Caco-2 (cell line): ENCODE results near the gene CLDN9. TPM values are rescaled to one million over a fixed set of nuclear protein-coding genes. Genes with fewer than 3 reads are reported as not detected.

Experiments used
- BruUV-seq: library from RNA; stranded (reverse); fragments of 400-500 nt; replicated peaks from 2 replicates; lab custom pipeline; 2021; lab: Mats Ljungman, UMichigan
- CTCF ChIA-PET: fragments of 300-600 bp; sonication (Branson Sonifier 250); formaldehyde crosslinking; loops from one replicate; lab custom pipeline; 2022; ENCODE audit warnings: antibody characterized with exemption; lab: Charles Lee
- POLR2A ChIA-PET: fragments of 300-600 bp; sonication (Branson Sonifier 250); formaldehyde crosslinking; loops from one replicate; lab custom pipeline; 2022; ENCODE audit warnings: antibody characterized with exemption; lab: Charles Lee
- DNase-seq, 2 experiments: peaks; one replicate each; pipeline versions ENCODE4 v3.0.0 to v3.0.0-alpha.2; 2020 to 2022
- H3K27me3 ChIP-seq: replicated peaks from 2 replicates; pipeline ENCODE4 v1.6.0; 2011; ENCODE audit warnings: low read length; ENCODE audit not compliant: control insufficient read depth, insufficient read depth
- H3K36me3 ChIP-seq: 2 replicates; pipeline ENCODE4 v1.5.1; 2011; ENCODE audit warnings: low read length; ENCODE audit not compliant: control insufficient read depth, insufficient read depth
- H3K4me1 ChIP-seq: fragments of 250-450 bp; sonication (Bioruptor Pico); 2 replicates; pipeline ENCODE4 v1.5.1; 2020; ENCODE audit warnings: mild to moderate bottlenecking
- H3K4me3 ChIP-seq: 2 replicates; pipeline ENCODE4 v1.5.1; 2011; ENCODE audit warnings: low read depth, mild to moderate bottlenecking, control low read depth, low read length
- H3K9me3 ChIP-seq: fragments of 250-450 bp; sonication (Bioruptor Pico); 2 replicates; pipeline ENCODE4 v1.5.1; 2020; ENCODE audit warnings: mild to moderate bottlenecking, moderate library complexity
- H3K27ac Mint-ChIP-seq: one replicate; pipeline ENCODE4 v1.8.0; 2022; ENCODE audit warnings: mixed read lengths; ENCODE audit not compliant: unreplicated experiment
- H3K27me3 Mint-ChIP-seq: one replicate; pipeline ENCODE4 v1.8.0; 2022; ENCODE audit warnings: mixed read lengths; ENCODE audit not compliant: insufficient read depth, unreplicated experiment
- H3K36me3 Mint-ChIP-seq: one replicate; pipeline ENCODE4 v1.8.0; 2022; ENCODE audit warnings: mild to moderate bottlenecking, mixed read lengths; ENCODE audit not compliant: insufficient read depth, unreplicated experiment
- H3K4me1 Mint-ChIP-seq: one replicate; pipeline ENCODE4 v1.8.0; 2022; ENCODE audit warnings: low read depth, mixed read lengths; ENCODE audit not compliant: unreplicated experiment
- H3K4me3 Mint-ChIP-seq: one replicate; pipeline ENCODE4 v1.8.0; 2022; ENCODE audit warnings: mild to moderate bottlenecking, moderate library complexity, mixed read lengths; ENCODE audit not compliant: unreplicated experiment
- H3K9me3 Mint-ChIP-seq: one replicate; pipeline ENCODE4 v1.8.0; 2022; ENCODE audit warnings: mixed read lengths; ENCODE audit not compliant: unreplicated experiment
- intact Hi-C: fragments of 100-400 bp; cut with micrococcal nuclease; formaldehyde crosslinking; loops from one replicate; pipeline ENCODE4 v1.10.0; 2022; ENCODE audit not compliant: unreplicated experiment
- total RNA-seq: library from RNA; stranded (reverse); gene quantifications from 2 replicates; pipeline ENCODE4 v1.2.3, GENCODE V29; 2022
- TF ChIP-seq, protein P1 (sequence below), 2 experiments: fragments of 200-600 bp in 1 of 2; IDR thresholded peaks; 1 replicate in 1 of 2; 2 replicates in 1 of 2; pipeline versions ENCODE4 v1.5.1 to v1.8.0; 2011 to 2022; ENCODE audit warnings: antibody characterized with exemption in 1 of 2, control low read depth in 1 of 2, inconsistent platforms in 1 of 2, low read depth in 1 of 2, low read length in 1 of 2, mild to moderate bottlenecking in 1 of 2, moderate library complexity in 1 of 2; ENCODE audit not compliant: insufficient read depth in 1 of 2, severe bottlenecking in 1 of 2, unreplicated experiment in 1 of 2

Gene CLDN9
- total RNA-seq, 1 experiment from 2014 or later = 0.79 TPM

DNA sequence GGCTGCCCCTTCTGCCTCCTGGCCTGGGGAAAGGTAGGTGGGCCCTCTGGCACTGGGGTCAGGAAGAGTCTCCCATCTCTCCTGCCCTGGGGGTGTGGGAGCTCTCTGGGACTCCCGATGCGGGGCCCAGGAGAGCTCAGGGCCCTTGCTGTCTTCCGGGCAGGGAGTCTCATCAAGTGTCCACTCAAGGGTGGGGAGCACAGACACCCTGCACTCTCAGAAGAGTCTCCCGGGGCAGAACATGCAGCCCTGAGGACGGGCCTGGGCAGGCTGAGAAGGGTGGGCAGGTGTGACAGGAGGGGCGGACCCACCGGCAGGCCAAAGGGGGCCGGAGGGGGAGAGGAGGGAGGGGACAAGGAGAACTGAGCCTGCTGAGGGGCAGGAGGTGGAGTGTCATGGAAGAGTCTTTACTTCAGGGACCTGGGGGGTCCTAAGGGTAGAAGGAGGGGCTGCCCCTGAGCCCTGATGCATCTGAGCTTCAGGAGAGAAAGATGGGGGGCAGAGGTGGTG lies 24.1 kb upstream of the CLDN9 start:
- Mint-ChIP-seq H3K4me1 (no peaks in the 10 kb centered on the region), H3K9me3 (no peaks in the 10 kb centered on the region), H3K27ac (no peak overlapping the region), H3K36me3 (no peaks in the 10 kb centered on the region), H3K27me3 (no peaks in the 10 kb centered on the region), H3K4me3 (no peak overlapping the region)
- Histone ChIP-seq H3K36me3 (no peaks in the 10 kb centered on the region), H3K9me3 (no peaks in the 10 kb centered on the region), H3K27me3 (no peaks in the 10 kb centered on the region), H3K4me3 (no peak overlapping the region), H3K4me1 (0 out of 2 replicates have a peak, but pooled peaks cover 8% of the 10 kb centered on the region)
- no peak for DNase-seq
- no TSS peak for BruUV-seq
- ChIA-PET POLR2A (no interaction called here), CTCF (no interaction called here)
- intact Hi-C loops = no loop called here
- TF ChIP-seq, protein P1, sequence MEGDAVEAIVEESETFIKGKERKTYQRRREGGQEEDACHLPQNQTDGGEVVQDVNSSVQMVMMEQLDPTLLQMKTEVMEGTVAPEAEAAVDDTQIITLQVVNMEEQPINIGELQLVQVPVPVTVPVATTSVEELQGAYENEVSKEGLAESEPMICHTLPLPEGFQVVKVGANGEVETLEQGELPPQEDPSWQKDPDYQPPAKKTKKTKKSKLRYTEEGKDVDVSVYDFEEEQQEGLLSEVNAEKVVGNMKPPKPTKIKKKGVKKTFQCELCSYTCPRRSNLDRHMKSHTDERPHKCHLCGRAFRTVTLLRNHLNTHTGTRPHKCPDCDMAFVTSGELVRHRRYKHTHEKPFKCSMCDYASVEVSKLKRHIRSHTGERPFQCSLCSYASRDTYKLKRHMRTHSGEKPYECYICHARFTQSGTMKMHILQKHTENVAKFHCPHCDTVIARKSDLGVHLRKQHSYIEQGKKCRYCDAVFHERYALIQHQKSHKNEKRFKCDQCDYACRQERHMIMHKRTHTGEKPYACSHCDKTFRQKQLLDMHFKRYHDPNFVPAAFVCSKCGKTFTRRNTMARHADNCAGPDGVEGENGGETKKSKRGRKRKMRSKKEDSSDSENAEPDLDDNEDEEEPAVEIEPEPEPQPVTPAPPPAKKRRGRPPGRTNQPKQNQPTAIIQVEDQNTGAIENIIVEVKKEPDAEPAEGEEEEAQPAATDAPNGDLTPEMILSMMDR (IDR thresholded peaks at IDR 0.05; ENCODE audit: insufficient read depth in 1 of 2, low read depth in 1 of 2, low read length in 1 of 2, severe bottlenecking in 1 of 2, unreplicated experiment in 1 of 2) = no peak

DNA sequence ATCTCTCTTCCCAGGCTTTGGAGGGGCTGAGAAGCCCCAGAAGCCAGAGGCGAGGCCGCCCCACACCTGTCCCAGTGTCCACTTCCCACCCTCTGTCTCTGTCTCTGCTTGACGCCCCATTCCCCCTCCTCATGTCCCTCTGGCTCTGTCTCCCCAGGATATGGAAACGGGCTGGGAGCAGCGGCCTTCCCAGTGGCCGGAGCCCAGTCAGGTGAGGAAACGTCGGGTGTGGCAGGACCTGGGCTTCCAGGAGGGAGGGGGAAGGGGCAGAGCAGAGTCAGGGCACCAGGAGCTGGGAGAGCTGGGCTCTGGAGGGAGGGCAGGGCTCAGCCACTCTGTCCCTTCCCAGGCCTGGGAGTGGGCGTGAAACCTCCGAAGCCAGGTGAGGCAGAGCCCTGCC lies 21.8 kb upstream of the CLDN9 start:
- TF ChIP-seq, protein P1 (IDR thresholded peaks at IDR 0.05; ENCODE audit: insufficient read depth in 1 of 2, low read depth in 1 of 2, low read length in 1 of 2, severe bottlenecking in 1 of 2, unreplicated experiment in 1 of 2) = no peak
- intact Hi-C loops = no loop called here
- Histone ChIP-seq H3K27me3 (no peaks in the 10 kb centered on the region), H3K4me3 (no peak overlapping the region), H3K36me3 (no peaks in the 10 kb centered on the region), H3K4me1 (0 out of 2 replicates have a peak, but pooled peaks cover 3% of the 10 kb centered on the region), H3K9me3 (no peaks in the 10 kb centered on the region)
- DNase-seq = no peak
- no peaks in the 10 kb centered on the region for H3K9me3 Mint-ChIP-seq
- no peaks in the 10 kb centered on the region for H3K4me1 Mint-ChIP-seq
- BruUV-seq = no TSS peak
- no peak overlapping the region for H3K27ac Mint-ChIP-seq
- no peak overlapping the region for H3K4me3 Mint-ChIP-seq
- POLR2A ChIA-PET = no interaction called here
- no peaks in the 10 kb centered on the region for H3K27me3 Mint-ChIP-seq
- H3K36me3 Mint-ChIP-seq = no peaks in the 10 kb centered on the region
- CTCF ChIA-PET = no interaction called here

DNA sequence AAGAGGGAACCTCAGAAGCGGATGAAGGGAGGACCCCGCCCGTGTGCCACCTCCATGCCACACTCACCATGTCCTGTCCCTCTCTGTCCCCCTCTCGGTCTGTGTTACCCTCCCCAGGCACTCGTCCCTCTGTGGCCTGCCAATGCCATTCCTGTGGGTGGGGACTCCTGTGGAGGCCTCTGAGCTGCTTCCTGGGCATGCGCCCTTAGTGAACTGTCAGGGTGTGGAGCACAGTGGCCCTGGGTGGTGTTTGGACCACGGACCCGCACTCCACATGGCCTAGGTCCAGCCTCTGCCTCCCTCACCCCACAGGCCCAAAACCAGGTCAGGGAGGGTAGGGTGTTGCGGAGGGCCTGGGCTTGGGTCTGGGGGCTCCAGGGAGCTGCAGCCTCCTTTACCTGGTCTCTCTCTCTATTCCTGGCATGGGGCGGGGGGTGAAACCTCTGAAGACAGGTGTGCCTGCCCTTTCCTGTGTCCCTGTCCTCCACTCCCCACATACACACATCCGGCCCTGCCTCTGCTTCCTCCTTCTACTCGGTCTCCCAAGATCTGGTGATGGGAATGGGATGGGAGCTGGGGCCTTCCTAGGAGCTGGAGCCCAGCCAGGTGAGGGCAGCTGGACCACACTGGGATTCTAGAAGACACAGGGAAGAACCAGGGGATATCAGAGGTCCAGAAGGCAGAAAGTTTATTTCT lies 21.0 kb upstream of the CLDN9 start:
- Mint-ChIP-seq H3K4me1 (no peaks in the 10 kb centered on the region), H3K9me3 (no peaks in the 10 kb centered on the region), H3K4me3 (no peak overlapping the region), H3K27ac (no peak overlapping the region), H3K27me3 (no peaks in the 10 kb centered on the region), H3K36me3 (no peaks in the 10 kb centered on the region)
- intact Hi-C loops = no loop called here
- H3K9me3 ChIP-seq = no peaks in the 10 kb centered on the region
- BruUV-seq = no TSS peak
- 0 out of 2 replicates have a peak, but pooled peaks cover 3% of the 10 kb centered on the region for H3K4me1 ChIP-seq
- TF ChIP-seq, protein P1 (IDR thresholded peaks at IDR 0.05; ENCODE audit: insufficient read depth in 1 of 2, low read depth in 1 of 2, low read length in 1 of 2, severe bottlenecking in 1 of 2, unreplicated experiment in 1 of 2) = no peak
- no peaks in the 10 kb centered on the region for H3K36me3 ChIP-seq
- H3K27me3 ChIP-seq = no peaks in the 10 kb centered on the region
- CTCF ChIA-PET = interaction anchor here (1.7 kb wide), 1 partner anchor 12 kb away, joined by 5 read pairs; no protein-coding TSS in a partner anchor
- DNase-seq = no peak
- POLR2A ChIA-PET = no interaction called here
- H3K4me3 ChIP-seq = no peak overlapping the region
